Activated CD8-positive, alpha-beta T cell treated with anti-CD3 and anti-CD28 coated beads for 36 hours (primary cell): ENCODE measurements around the gene GCLC. TPM values are rescaled to one million over a fixed set of nuclear protein-coding genes. Genes with fewer than 3 reads are reported as not detected.

Experiments used
- ATAC-seq: fragments of 200-7000 bp; cut with Tn5 transposase; one replicate; pipeline ENCODE4 v1.10.0; 2021; ENCODE audit warnings: mild to moderate bottlenecking, moderate library complexity
- CTCF ChIA-PET: fragments of 350-600 bp; sonication (Branson Sonifier 250); formaldehyde crosslinking; loops from one replicate; lab custom pipeline; 2021; ENCODE audit warnings: antibody characterized with exemption; lab: Charles Lee
- POLR2A ChIA-PET: fragments of 350-600 bp; sonication (Branson Sonifier 250); formaldehyde crosslinking; loops from one replicate; lab custom pipeline; 2021; ENCODE audit warnings: antibody characterized with exemption; lab: Charles Lee
- DNase-seq: peaks from one replicate; pipeline ENCODE4 v3.0.0-alpha.2; 2020
- H3K27ac Mint-ChIP-seq: one replicate; pipeline ENCODE4 v1.8.0; 2021; ENCODE audit warnings: mild to moderate bottlenecking, mixed read lengths
- H3K27me3 Mint-ChIP-seq: one replicate; pipeline ENCODE4 v1.8.0; 2021; ENCODE audit warnings: mixed read lengths
- H3K36me3 Mint-ChIP-seq: one replicate; pipeline ENCODE4 v1.8.0; 2021; ENCODE audit warnings: low read depth, mixed read lengths
- H3K4me1 Mint-ChIP-seq: one replicate; pipeline ENCODE4 v1.8.0; 2021; ENCODE audit warnings: low read depth, mixed read lengths
- H3K4me3 Mint-ChIP-seq: one replicate; pipeline ENCODE4 v1.8.0; 2021; ENCODE audit warnings: mild to moderate bottlenecking, moderate library complexity, mixed read lengths
- H3K9me3 Mint-ChIP-seq: one replicate; pipeline ENCODE4 v1.8.0; 2021; ENCODE audit warnings: mixed read lengths
- intact Hi-C: fragments of 100-400 bp; cut with micrococcal nuclease; formaldehyde crosslinking; loops from one replicate; pipeline ENCODE4 v1.10.0; 2022
- total RNA-seq, 2 experiments: library from RNA; stranded (reverse); gene quantifications; one replicate each; pipeline ENCODE4 v1.2.3, GENCODE V29; 2021
- TF ChIP-seq, protein P1 (sequence below): fragments of 200-600 bp; IDR thresholded peaks from one replicate; pipeline ENCODE4 v1.8.0; 2022; ENCODE audit warnings: antibody characterized with exemption, mild to moderate bottlenecking

GCLC gene
- total RNA-seq, 2 experiments from 2014 or later, result 17.0 to 18.6 TPM

GRCh38 chr6:53536561-53536960 lies 8.3 kb downstream of the GCLC start:
- ChIA-PET POLR2A (no interaction called here), CTCF (no interaction called here)
- no peak for ATAC-seq
- Mint-ChIP-seq H3K4me3 (no peak overlapping the region), H3K27ac (no peak overlapping the region), H3K4me1 (peaks cover 39% of the 10 kb centered on the region), H3K9me3 (no peaks in the 10 kb centered on the region), H3K36me3 (peaks cover 8% of the 10 kb centered on the region), H3K27me3 (no peaks in the 10 kb centered on the region)
- intact Hi-C loops, result no loop called here
- DNase-seq, result no peak
- TF ChIP-seq, protein P1, sequence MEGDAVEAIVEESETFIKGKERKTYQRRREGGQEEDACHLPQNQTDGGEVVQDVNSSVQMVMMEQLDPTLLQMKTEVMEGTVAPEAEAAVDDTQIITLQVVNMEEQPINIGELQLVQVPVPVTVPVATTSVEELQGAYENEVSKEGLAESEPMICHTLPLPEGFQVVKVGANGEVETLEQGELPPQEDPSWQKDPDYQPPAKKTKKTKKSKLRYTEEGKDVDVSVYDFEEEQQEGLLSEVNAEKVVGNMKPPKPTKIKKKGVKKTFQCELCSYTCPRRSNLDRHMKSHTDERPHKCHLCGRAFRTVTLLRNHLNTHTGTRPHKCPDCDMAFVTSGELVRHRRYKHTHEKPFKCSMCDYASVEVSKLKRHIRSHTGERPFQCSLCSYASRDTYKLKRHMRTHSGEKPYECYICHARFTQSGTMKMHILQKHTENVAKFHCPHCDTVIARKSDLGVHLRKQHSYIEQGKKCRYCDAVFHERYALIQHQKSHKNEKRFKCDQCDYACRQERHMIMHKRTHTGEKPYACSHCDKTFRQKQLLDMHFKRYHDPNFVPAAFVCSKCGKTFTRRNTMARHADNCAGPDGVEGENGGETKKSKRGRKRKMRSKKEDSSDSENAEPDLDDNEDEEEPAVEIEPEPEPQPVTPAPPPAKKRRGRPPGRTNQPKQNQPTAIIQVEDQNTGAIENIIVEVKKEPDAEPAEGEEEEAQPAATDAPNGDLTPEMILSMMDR, result no peak

DNA sequence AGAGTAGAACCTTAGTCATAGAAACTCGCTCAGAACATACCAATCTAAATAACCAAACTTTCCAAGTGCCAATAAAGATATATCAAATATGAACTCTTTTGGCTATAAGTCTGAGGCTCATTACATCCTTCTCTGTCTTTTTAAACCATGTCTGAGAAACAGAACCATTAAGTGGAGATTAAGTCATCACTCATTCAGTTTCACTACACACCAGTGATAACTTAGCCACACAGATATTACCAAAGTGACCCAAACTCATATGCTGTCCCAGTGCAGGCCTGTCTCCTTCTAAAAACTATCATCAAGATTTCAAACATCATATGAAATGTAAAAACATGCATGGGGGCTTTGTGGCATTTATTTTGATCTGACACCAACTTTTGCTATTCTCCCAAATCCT lies 12.0 kb downstream of the GCLC start:
- TF ChIP-seq, protein P1, result no peak
- ChIA-PET POLR2A (no interaction called here), CTCF (interaction anchor here (0.9 to 1.4 kb wide), 3 partner anchors 40 to 197 kb away, joined by 3 to 5 read pairs (median 3); no protein-coding TSS in a partner anchor)
- Mint-ChIP-seq H3K4me1 (peaks cover 38% of the 10 kb centered on the region), H3K36me3 (peaks cover 4% of the 10 kb centered on the region), H3K27ac (no peak overlapping the region), H3K9me3 (no peaks in the 10 kb centered on the region), H3K27me3 (no peaks in the 10 kb centered on the region), H3K4me3 (no peak overlapping the region)
- no peak for DNase-seq
- intact Hi-C loops, result no loop called here
- ATAC-seq, result peak; percentile 30

- Mint-ChIP-seq H3K36me3 (peaks cover 4% of the 10 kb centered on the region), H3K4me3 (no peak overlapping the region), H3K27me3 (no peaks in the 10 kb centered on the region), H3K4me1 (peaks cover 37% of the 10 kb centered on the region), H3K9me3 (no peaks in the 10 kb centered on the region), H3K27ac (peak overlapping the region; percentile 56)
- intact Hi-C loops, result no loop called here
- TF ChIP-seq, protein P1, result no peak
- DNase-seq, result no peak
- POLR2A ChIA-PET, result no interaction called here
- ATAC-seq, result no peak
- CTCF ChIA-PET, result interaction anchor here (0.9 to 1.4 kb wide), 3 partner anchors 39 to 197 kb away, joined by 3 to 5 read pairs (median 3); no protein-coding TSS in a partner anchor
These were observed 12.7 kb downstream of the GCLC start for GRCh38 chr6:53532061-53532797.

DNA sequence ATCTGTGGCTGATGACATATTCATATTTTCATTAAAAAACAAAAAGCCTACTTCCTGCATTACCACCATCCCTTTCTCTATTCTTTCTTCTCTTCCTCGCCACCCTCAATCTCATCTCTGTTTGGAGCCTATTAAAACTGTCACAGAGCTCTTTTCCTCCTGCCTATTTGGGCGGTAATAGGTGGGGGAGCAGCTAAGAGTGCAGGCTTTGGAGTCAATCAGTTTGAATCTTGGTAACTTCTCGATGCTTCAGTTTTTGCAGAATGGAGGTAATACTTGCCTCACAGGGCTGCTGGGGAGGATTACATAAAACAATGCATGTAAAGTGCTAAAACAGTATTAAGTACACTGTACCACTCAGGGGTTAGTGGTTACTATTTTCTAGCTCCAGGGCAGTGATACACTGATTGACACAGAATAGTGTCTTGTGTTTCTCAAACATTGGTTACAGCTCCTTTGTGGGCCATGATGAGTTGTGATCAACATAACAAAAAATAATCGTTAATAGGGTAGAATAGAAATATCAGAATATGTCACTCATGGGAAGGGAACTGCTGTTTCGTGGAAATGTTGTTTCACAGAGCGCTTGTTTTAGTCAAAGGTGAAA lies 14.0 kb downstream of the GCLC start:
- no peaks in the 10 kb centered on the region for H3K27me3 Mint-ChIP-seq
- ATAC-seq (no peak), DNase-seq (no peak)
- intact Hi-C loops, result no loop called here
- no peak overlapping the region for H3K4me3 Mint-ChIP-seq
- no peak overlapping the region for H3K27ac Mint-ChIP-seq
- peaks cover 4% of the 10 kb centered on the region for H3K36me3 Mint-ChIP-seq
- H3K4me1 Mint-ChIP-seq, result peaks cover 29% of the 10 kb centered on the region
- CTCF ChIA-PET, result interaction anchor here (1.0 kb wide), 1 partner anchor 38 kb away, joined by 3 read pairs; no protein-coding TSS in a partner anchor
- POLR2A ChIA-PET, result no interaction called here
- H3K9me3 Mint-ChIP-seq, result no peaks in the 10 kb centered on the region
- TF ChIP-seq, protein P1, result no peak

- TF ChIP-seq, protein P1, result no peak
- Mint-ChIP-seq H3K36me3 (no peaks in the 10 kb centered on the region), H3K4me1 (peaks cover 29% of the 10 kb centered on the region), H3K27ac (no peak overlapping the region), H3K9me3 (no peaks in the 10 kb centered on the region), H3K27me3 (no peaks in the 10 kb centered on the region), H3K4me3 (no peak overlapping the region)
- intact Hi-C loops, result no loop called here
- CTCF ChIA-PET, result no interaction called here
- DNase-seq, result no peak
- no peak for ATAC-seq
- POLR2A ChIA-PET, result interaction anchor here (0.8 kb wide), 1 partner anchor 17 kb away, joined by 4 read pairs; no protein-coding TSS in a partner anchor
These were observed 14.6 kb downstream of the GCLC start for GRCh38 chr6:53530346-53530745.
